SK-N-SH (cell line): ENCODE data around the gene CHMP2B. TPM values are rescaled to one million over a fixed set of nuclear protein-coding genes. Genes with fewer than 3 reads are reported as not detected.

ENCODE experiments used
- CTCF ChIA-PET: fragments of 300-600, 350-600 bp; formaldehyde crosslinking; extraction: SDS; loops from one replicate; lab custom pipeline; 2021; lab: Yijun Ruan, JAX
- POLR2A ChIA-PET: fragments of 350-600 bp; sonication (Branson Sonifier 250); formaldehyde crosslinking; extraction: SDS; loops from one replicate; lab custom pipeline; 2020; ENCODE audit warnings: antibody characterized with exemption, inconsistent platforms; lab: Yijun Ruan, JAX
- DNase-seq: peaks from one replicate; pipeline ENCODE4 v3.0.0; 2012
- H2AFZ ChIP-seq: fragments of 200-600 bp; sonication (generic); 2 replicates; pipeline ENCODE4 v1.8.1; 2016; ENCODE audit warnings: antibody characterized with exemption, mild to moderate bottlenecking, low read depth
- H3F3A ChIP-seq: fragments of 200-600 bp; sonication (generic); replicated peaks from 2 replicates; pipeline ENCODE3; 2016; ENCODE audit warnings: antibody characterized with exemption, mild to moderate bottlenecking; ENCODE audit not compliant: insufficient read depth
- H3K27ac ChIP-seq, 2 experiments: fragments of 200-500 bp in 1 of 2; fragments of 200-600 bp in 1 of 2; sonication (Bioruptor generic) in 1 of 2; sonication (generic), shearing (Covaris generic) in 1 of 2; 2 replicates each; pipeline versions ENCODE4 v1.5.1 to v1.6.1; 2014 to 2016; ENCODE audit warnings: low read depth in 2 of 2, inconsistent platforms in 1 of 2, low read length in 1 of 2, mild to moderate bottlenecking in 1 of 2, mixed read lengths in 1 of 2
- H3K27me3 ChIP-seq: fragments of 200-600 bp; sonication (generic), shearing (Covaris generic); 2 replicates; pipeline ENCODE4 v1.6.1; 2016; ENCODE audit warnings: mixed run types; ENCODE audit not compliant: insufficient read depth
- H3K36me3 ChIP-seq, 2 experiments: fragments of 200-500 bp in 1 of 2; fragments of 200-600 bp in 1 of 2; sonication (Bioruptor generic) in 1 of 2; sonication (generic) in 1 of 2; replicated peaks in 1 of 2; 2 replicates each; pipeline versions ENCODE3 to v1.5.1; 2014 to 2016; ENCODE audit warnings: low read length in 1 of 2, mild to moderate bottlenecking in 1 of 2; ENCODE audit not compliant: insufficient read depth in 2 of 2, control insufficient read depth in 1 of 2
- H3K4me1 ChIP-seq, 2 experiments: fragments of 200-500 bp in 1 of 2; fragments of 200-600 bp in 1 of 2; sonication (Bioruptor generic) in 1 of 2; sonication (generic), shearing (Covaris generic) in 1 of 2; 2 replicates each; pipeline versions ENCODE4 v1.5.1 to v1.6.1; 2014 to 2016; ENCODE audit warnings: low read depth in 1 of 2, low read length in 1 of 2, mixed run types in 1 of 2; ENCODE audit not compliant: insufficient read depth in 2 of 2, control insufficient read depth in 1 of 2
- H3K4me2 ChIP-seq: fragments of 200-600 bp; sonication (generic), shearing (Covaris generic); 2 replicates; pipeline ENCODE4 v1.6.1; 2017; ENCODE audit warnings: mixed run types
- H3K4me3 ChIP-seq, 2 experiments: fragments of 200-500 bp in 1 of 2; fragments of 200-600 bp in 1 of 2; sonication (Bioruptor generic) in 1 of 2; sonication (generic), shearing (Covaris generic) in 1 of 2; 2 replicates each; pipeline versions ENCODE4 v1.5.1 to v1.8.1; 2014 to 2016; ENCODE audit warnings: low read depth in 2 of 2, inconsistent platforms in 1 of 2, low read length in 1 of 2, mild to moderate bottlenecking in 1 of 2, mixed read lengths in 1 of 2, moderate library complexity in 1 of 2
- H3K79me2 ChIP-seq: fragments of 200-600 bp; sonication (generic); 2 replicates; pipeline ENCODE4 v1.8.1; 2017; ENCODE audit warnings: mild to moderate bottlenecking; ENCODE audit not compliant: insufficient read depth
- H3K9ac ChIP-seq: fragments of 200-600 bp; sonication (generic); 2 replicates; pipeline ENCODE4 v1.6.1; 2017; ENCODE audit warnings: mixed run types
- H3K9me2 ChIP-seq: fragments of 200-600 bp; sonication (generic); 2 replicates; pipeline ENCODE4 v1.6.1; 2017; ENCODE audit warnings: mixed run types
- H3K9me3 ChIP-seq: fragments of 200-600 bp; sonication (generic); 2 replicates; pipeline ENCODE4 v1.6.1; 2017; ENCODE audit warnings: mixed run types, mild to moderate bottlenecking, moderate library complexity
- H4K20me1 ChIP-seq: fragments of 200-600 bp; sonication (generic); 2 replicates; pipeline ENCODE4 v1.6.1; 2017; ENCODE audit warnings: mild to moderate bottlenecking, mixed run types; ENCODE audit not compliant: insufficient read depth
- CHD2 ChIP-seq: fragments of 150-350 bp; IDR thresholded peaks from 2 replicates; pipeline ENCODE4 v1.6.1; 2018; ENCODE audit warnings: low read length; ENCODE audit not compliant: partially characterized antibody
- CTCF ChIP-seq: fragments of 200-600 bp; sonication (generic); IDR thresholded peaks from 2 replicates; pipeline ENCODE4 v1.6.1; 2017; ENCODE audit warnings: antibody characterized with exemption, mild to moderate bottlenecking, moderate library complexity
- FOXJ3 ChIP-seq: sonication (generic); formaldehyde crosslinking; IDR thresholded peaks from 2 replicates; pipeline ENCODE4 v1.5.1; 2020; ENCODE audit warnings: mild to moderate bottlenecking, missing genetic modification reagents
- JUND ChIP-seq: IDR thresholded peaks from 2 replicates; pipeline ENCODE4 v1.4.0; 2012
- MEF2A ChIP-seq: IDR thresholded peaks from 2 replicates; pipeline ENCODE4 v1.4.0; 2012; ENCODE audit warnings: low read depth, borderline replicate concordance
- MXI1 ChIP-seq: IDR thresholded peaks from 2 replicates; pipeline ENCODE4 v1.6.1; 2012; ENCODE audit warnings: mild to moderate bottlenecking, low read depth, low read length, improper control_type of control experiment
- NFIC ChIP-seq: IDR thresholded peaks from 2 replicates; pipeline ENCODE4 v1.4.0; 2012; ENCODE audit warnings: borderline replicate concordance
- NRF1 ChIP-seq: IDR thresholded peaks from 2 replicates; pipeline ENCODE4 v1.6.1; 2012; ENCODE audit warnings: low read depth, mild to moderate bottlenecking, low read length
- RFX5 ChIP-seq: IDR thresholded peaks from 2 replicates; pipeline ENCODE4 v1.6.1; 2012; ENCODE audit warnings: mild to moderate bottlenecking, improper control_type of control experiment, low read length
- SIN3A ChIP-seq: IDR thresholded peaks from 2 replicates; pipeline ENCODE4 v1.6.1; 2012; ENCODE audit warnings: low read depth, mild to moderate bottlenecking, low read length, moderate library complexity, borderline replicate concordance
- SMC3 ChIP-seq: IDR thresholded peaks from 2 replicates; pipeline ENCODE4 v1.6.1; 2012; ENCODE audit warnings: low read depth, low read length, improper control_type of control experiment
- USF2 ChIP-seq: fragments of 150-350 bp; IDR thresholded peaks from 2 replicates; pipeline ENCODE4 v1.6.1; 2017; ENCODE audit warnings: antibody characterized with exemption, low read length, low read depth, borderline replicate concordance
- WGBS: methylation state at CpG from one replicate; pipeline ENCODE4 v1.1.6; 2017; ENCODE audit warnings: low lambda C conversion rate; 5-methylcytosine and 5-hydroxymethylcytosine counted together
- polyA plus RNA-seq, 3 experiments: library from polyadenylated mRNA; depleted of rRNA; stranded (reverse); fragments of >200 nt; gene quantifications; 2 replicates each; pipeline ENCODE4 v1.2.3, GENCODE V29; 2012
- TF ChIP-seq, protein P1 (sequence below): IDR thresholded peaks from 2 replicates; pipeline ENCODE4 v1.4.0; 2012; ENCODE audit warnings: low read depth, borderline replicate concordance
- TF ChIP-seq, protein P2 (sequence below): IDR thresholded peaks from 2 replicates; pipeline ENCODE4 v1.6.1; 2012; ENCODE audit warnings: mild to moderate bottlenecking, low read depth, low read length, moderate library complexity
- TF ChIP-seq, protein P3 (sequence below): IDR thresholded peaks from 2 replicates; pipeline ENCODE4; 2012

CHMP2B gene
- polyA plus RNA-seq, 1 of the 3 experiments (the other 2 are of a cell fraction) = 8.5 TPM

DNA sequence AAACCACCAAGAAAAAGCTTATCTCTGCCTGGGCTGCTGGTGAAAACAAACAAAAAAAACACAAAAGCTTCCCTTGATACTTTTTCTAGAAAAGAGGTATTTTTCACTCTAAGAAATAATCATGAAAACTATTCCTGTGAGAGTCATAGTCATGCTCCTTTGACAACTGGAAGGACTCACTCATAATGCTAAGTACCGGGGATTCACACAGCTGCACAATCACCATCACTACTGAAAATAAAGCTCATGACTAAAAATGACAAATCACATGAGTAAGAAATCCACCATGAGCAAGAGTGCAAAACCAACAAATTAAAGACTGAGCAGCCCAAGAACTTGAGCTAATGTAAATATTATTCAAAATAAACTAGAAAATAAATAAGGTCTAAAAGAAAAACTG, 59.9 kb downstream of the CHMP2B start:
- POLR2A ChIA-PET = no interaction called here
- Histone ChIP-seq H3F3A (no peaks in the 10 kb centered on the region), H3K4me3 (no peak overlapping the region), H3K27ac (no peak overlapping the region), H3K79me2 (no peaks in the 10 kb centered on the region), H3K36me3 (no peaks in the 10 kb centered on the region), H3K4me1 (no peaks in the 10 kb centered on the region), H3K9ac (no peak overlapping the region), H3K27me3 (no peaks in the 10 kb centered on the region), H4K20me1 (no peaks in the 10 kb centered on the region), H3K9me2 (no peaks in the 10 kb centered on the region), H3K4me2 (no peak overlapping the region), H3K9me3 (no peaks in the 10 kb centered on the region), H2AFZ (no peak overlapping the region)
- DNase-seq = no peak
- WGBS = 13% methylated on average over 1 of the region's 1 CpG
- no peak for TF ChIP-seq RFX5
- no peak for TF ChIP-seq CHD2
- TF ChIP-seq, protein P1, sequence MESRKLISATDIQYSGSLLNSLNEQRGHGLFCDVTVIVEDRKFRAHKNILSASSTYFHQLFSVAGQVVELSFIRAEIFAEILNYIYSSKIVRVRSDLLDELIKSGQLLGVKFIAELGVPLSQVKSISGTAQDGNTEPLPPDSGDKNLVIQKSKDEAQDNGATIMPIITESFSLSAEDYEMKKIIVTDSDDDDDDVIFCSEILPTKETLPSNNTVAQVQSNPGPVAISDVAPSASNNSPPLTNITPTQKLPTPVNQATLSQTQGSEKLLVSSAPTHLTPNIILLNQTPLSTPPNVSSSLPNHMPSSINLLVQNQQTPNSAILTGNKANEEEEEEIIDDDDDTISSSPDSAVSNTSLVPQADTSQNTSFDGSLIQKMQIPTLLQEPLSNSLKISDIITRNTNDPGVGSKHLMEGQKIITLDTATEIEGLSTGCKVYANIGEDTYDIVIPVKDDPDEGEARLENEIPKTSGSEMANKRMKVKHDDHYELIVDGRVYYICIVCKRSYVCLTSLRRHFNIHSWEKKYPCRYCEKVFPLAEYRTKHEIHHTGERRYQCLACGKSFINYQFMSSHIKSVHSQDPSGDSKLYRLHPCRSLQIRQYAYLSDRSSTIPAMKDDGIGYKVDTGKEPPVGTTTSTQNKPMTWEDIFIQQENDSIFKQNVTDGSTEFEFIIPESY = no peak
- TF ChIP-seq NRF1 = no peak
- no peak for TF ChIP-seq FOXJ3 (CRISPR knock-in tag)
- TF ChIP-seq SIN3A = no peak
- TF ChIP-seq SMC3 = no peak
- TF ChIP-seq, protein P2, sequence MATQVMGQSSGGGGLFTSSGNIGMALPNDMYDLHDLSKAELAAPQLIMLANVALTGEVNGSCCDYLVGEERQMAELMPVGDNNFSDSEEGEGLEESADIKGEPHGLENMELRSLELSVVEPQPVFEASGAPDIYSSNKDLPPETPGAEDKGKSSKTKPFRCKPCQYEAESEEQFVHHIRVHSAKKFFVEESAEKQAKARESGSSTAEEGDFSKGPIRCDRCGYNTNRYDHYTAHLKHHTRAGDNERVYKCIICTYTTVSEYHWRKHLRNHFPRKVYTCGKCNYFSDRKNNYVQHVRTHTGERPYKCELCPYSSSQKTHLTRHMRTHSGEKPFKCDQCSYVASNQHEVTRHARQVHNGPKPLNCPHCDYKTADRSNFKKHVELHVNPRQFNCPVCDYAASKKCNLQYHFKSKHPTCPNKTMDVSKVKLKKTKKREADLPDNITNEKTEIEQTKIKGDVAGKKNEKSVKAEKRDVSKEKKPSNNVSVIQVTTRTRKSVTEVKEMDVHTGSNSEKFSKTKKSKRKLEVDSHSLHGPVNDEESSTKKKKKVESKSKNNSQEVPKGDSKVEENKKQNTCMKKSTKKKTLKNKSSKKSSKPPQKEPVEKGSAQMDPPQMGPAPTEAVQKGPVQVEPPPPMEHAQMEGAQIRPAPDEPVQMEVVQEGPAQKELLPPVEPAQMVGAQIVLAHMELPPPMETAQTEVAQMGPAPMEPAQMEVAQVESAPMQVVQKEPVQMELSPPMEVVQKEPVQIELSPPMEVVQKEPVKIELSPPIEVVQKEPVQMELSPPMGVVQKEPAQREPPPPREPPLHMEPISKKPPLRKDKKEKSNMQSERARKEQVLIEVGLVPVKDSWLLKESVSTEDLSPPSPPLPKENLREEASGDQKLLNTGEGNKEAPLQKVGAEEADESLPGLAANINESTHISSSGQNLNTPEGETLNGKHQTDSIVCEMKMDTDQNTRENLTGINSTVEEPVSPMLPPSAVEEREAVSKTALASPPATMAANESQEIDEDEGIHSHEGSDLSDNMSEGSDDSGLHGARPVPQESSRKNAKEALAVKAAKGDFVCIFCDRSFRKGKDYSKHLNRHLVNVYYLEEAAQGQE = no peak
- no peak for TF ChIP-seq CTCF
- no peak for TF ChIP-seq NFIC
- no peak for TF ChIP-seq USF2
- no peak for TF ChIP-seq MEF2A
- no peak for TF ChIP-seq MXI1
- no peak for TF ChIP-seq JUND
- TF ChIP-seq, protein P3, sequence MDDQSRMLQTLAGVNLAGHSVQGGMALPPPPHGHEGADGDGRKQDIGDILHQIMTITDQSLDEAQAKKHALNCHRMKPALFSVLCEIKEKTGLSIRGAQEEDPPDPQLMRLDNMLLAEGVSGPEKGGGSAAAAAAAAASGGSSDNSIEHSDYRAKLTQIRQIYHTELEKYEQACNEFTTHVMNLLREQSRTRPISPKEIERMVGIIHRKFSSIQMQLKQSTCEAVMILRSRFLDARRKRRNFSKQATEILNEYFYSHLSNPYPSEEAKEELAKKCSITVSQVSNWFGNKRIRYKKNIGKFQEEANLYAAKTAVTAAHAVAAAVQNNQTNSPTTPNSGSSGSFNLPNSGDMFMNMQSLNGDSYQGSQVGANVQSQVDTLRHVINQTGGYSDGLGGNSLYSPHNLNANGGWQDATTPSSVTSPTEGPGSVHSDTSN = no peak
- CTCF ChIA-PET = interaction anchor here (0.8 to 3.9 kb wide), 4 partner anchors 11 to 64 kb away, joined by 3 to 17 read pairs (median 6); no protein-coding TSS in a partner anchor
